ENCODE results near the gene ERICH6B. TPM values are rescaled to one million over a fixed set of nuclear protein-coding genes. Genes with fewer than 3 reads are reported as not detected.

Gene ERICH6B
- total and polyA plus RNA-seq, 2 of the 13 experiments (the other 11 are each of a cell fraction or from before 2014, with no cell fraction given), result not detected

DNA sequence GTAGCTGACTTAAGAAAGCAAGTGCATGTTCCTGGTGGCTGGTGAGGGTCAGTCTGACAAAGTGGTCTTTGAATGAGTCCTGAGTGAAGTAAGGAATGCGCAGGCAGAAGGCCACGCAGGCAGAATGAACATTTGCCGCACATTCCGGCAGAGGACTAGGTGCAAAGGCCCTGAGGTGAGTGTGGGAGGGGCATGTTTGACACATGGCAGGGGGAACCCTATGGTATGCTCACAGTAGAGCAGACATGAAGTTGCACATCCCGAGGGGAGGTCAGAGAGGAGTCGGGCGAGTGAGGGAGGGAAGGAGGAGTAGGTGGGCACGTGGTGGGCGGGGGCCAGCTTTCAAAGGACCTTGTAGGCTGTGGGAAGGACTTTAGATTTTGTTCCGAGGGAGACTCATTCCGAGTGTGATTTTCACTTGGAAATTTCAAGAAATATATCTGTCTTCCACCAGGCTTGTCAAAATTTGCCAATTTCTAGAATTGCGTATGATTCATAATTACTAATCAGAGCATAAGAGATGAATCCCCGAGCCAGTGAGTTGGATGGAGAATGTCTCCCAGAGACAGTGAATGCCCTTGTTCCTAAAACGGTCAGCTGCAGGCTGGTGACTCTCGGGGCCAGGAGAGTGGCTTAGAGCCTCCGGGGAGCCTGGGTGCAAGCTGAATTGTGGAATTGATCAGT is 40.3 kb downstream of the ERICH6B start:
- Histone ChIP-seq H3K27ac (ENCODE audit: extremely low read length, insufficient read depth, low read length) (no peak overlapping the region), H3K27me3 (ENCODE audit: control insufficient read depth in 1 of 2, insufficient read depth in 2 of 2, low read length in 2 of 2) (peaks cover 1 to 6% of the 10 kb centered on the region in 2 experiments; a peak in 1 of 5 replicates), H3K9ac (ENCODE audit: insufficient read depth, low read depth, low read length) (no peak overlapping the region), H3K79me2 (ENCODE audit: insufficient read depth, low read length) (no peaks in the 10 kb centered on the region), H3K4me1 (ENCODE audit: insufficient read depth, low read length) (no peaks in the 10 kb centered on the region), H4K20me1 (ENCODE audit: insufficient read depth, low read length) (no peaks in the 10 kb centered on the region), H3K4me3 (replicated peaks in 1 of 3; ENCODE audit: insufficient read depth in 1 of 3, low read depth in 2 of 3, low read length in 3 of 3) (no peak overlapping the region), H2AFZ (ENCODE audit: low read length) (no peak overlapping the region), H3K4me2 (ENCODE audit: low read depth, low read length) (no peak overlapping the region), H3K36me3 (replicated peaks in 1 of 2; ENCODE audit: control insufficient read depth in 1 of 2, insufficient read depth in 2 of 2, low read length in 2 of 2) (no peaks in the 10 kb centered on the region), H3K9me3 (ENCODE audit: low read length) (no peaks in the 10 kb centered on the region)
- TF ChIP-seq, protein P1, sequence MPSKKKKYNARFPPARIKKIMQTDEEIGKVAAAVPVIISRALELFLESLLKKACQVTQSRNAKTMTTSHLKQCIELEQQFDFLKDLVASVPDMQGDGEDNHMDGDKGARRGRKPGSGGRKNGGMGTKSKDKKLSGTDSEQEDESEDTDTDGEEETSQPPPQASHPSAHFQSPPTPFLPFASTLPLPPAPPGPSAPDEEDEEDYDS (CRISPR knock-in tag; IDR thresholded peaks at IDR 0.05), result no peak
- TF ChIP-seq, protein P2, sequence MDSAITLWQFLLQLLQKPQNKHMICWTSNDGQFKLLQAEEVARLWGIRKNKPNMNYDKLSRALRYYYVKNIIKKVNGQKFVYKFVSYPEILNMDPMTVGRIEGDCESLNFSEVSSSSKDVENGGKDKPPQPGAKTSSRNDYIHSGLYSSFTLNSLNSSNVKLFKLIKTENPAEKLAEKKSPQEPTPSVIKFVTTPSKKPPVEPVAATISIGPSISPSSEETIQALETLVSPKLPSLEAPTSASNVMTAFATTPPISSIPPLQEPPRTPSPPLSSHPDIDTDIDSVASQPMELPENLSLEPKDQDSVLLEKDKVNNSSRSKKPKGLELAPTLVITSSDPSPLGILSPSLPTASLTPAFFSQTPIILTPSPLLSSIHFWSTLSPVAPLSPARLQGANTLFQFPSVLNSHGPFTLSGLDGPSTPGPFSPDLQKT (CRISPR knock-in tag; IDR thresholded peaks at IDR 0.05; ENCODE audit: borderline replicate concordance), result no peak
- TF ChIP-seq ZNF30 (CRISPR knock-in tag; IDR thresholded peaks at IDR 0.05) (no peak), KAT8 (CRISPR knock-in tag; IDR thresholded peaks at IDR 0.05) (no peak), AHR (CRISPR knock-in tag; IDR thresholded peaks at IDR 0.05) (no peak), FOXA1 (IDR thresholded peaks at IDR 0.05) (no peak), FOXA1 (CRISPR knock-in tag; IDR thresholded peaks at IDR 0.05) (no peak), RBM22 (optimal IDR thresholded peaks at IDR 0.05; ENCODE audit: low read length) (no peak), MAZ (IDR thresholded peaks at IDR 0.05; ENCODE audit: borderline replicate concordance, low read depth, low read length) (no peak), MAZ (CRISPR knock-in tag; IDR thresholded peaks at IDR 0.05; ENCODE audit: low read depth) (no peak), NRL (CRISPR knock-in tag; IDR thresholded peaks at IDR 0.05; ENCODE audit: borderline replicate concordance) (no peak), GATA4 (IDR thresholded peaks at IDR 0.05; ENCODE audit: borderline replicate concordance, low read depth) (no peak), ZSCAN25 (CRISPR knock-in tag; IDR thresholded peaks at IDR 0.05) (no peak), POLR2AphosphoS5 (IDR thresholded peaks at IDR 0.05; ENCODE audit: low read depth, low read length) (no peak), HNRNPH1 (optimal IDR thresholded peaks at IDR 0.05; ENCODE audit: low read depth, low read length) (no peak), SIN3A (IDR thresholded peaks at IDR 0.05; ENCODE audit: borderline replicate concordance, low read depth, low read length) (no peak)
- TF ChIP-seq, protein P3, sequence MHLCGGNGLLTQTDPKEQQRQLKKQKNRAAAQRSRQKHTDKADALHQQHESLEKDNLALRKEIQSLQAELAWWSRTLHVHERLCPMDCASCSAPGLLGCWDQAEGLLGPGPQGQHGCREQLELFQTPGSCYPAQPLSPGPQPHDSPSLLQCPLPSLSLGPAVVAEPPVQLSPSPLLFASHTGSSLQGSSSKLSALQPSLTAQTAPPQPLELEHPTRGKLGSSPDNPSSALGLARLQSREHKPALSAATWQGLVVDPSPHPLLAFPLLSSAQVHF (CRISPR knock-in tag; IDR thresholded peaks at IDR 0.05), result no peak
- TF ChIP-seq, protein P4, sequence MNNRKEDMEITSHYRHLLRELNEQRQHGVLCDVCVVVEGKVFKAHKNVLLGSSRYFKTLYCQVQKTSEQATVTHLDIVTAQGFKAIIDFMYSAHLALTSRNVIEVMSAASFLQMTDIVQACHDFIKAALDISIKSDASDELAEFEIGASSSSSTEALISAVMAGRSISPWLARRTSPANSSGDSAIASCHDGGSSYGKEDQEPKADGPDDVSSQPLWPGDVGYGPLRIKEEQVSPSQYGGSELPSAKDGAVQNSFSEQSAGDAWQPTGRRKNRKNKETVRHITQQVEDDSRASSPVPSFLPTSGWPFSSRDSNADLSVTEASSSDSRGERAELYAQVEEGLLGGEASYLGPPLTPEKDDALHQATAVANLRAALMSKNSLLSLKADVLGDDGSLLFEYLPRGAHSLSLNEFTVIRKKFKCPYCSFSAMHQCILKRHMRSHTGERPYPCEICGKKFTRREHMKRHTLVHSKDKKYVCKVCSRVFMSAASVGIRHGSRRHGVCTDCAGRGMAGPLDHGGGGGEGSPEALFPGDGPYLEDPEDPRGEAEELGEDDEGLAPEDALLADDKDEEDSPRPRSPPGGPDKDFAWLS (CRISPR knock-in tag; IDR thresholded peaks at IDR 0.05; ENCODE audit: borderline replicate concordance), result no peak
- in situ Hi-C loops (cut with HindIII; ENCODE audit: extremely low pct_ligation_motif_present, low pct_unique_long_range_greater_than_20kb) (no loop called here), intact Hi-C loops (cut with micrococcal nuclease; ENCODE audit: unreplicated experiment) (no loop called here)
- WGBS (ENCODE audit: low lambda C conversion rate), result 26% methylated on average over 16 of the region's 16 CpGs
- BruUV-seq (replicated peaks), result no TSS peak
- ChIA-PET POLR2A (no interaction called here), CTCF (ENCODE audit: low intra/inter-chr PET ratio, low total read pairs) (no interaction called here)
- ATAC-seq (no peak), FAIRE-seq (no peak), DNase-seq (ENCODE audit: low spot score) (no peak)
